HCT116 (cell line): Measurements from ENCODE around the gene POTEC.
"Not testable (repeated sequence)": the region's sequence is repeated elsewhere in the genome, so short reads cannot be mapped to it uniquely, and the experiment has no call there.

Experiments used
- CTCF ChIP-seq, 3 experiments: fragments of 200-600 bp in 1 of 3; sonication (generic) in 1 of 3; IDR thresholded peaks in 2 of 3; conservative IDR thresholded peaks in 1 of 3; 2 replicates each; pipeline ENCODE4 v1.5.1; 2012 to 2017; ENCODE audit warnings: low read depth in 2 of 3, low read length in 2 of 3, antibody characterized with exemption in 1 of 3, borderline replicate concordance in 1 of 3, control low read depth in 1 of 3, mild to moderate bottlenecking in 1 of 3, mixed read lengths in 1 of 3, mixed run types in 1 of 3, moderate library complexity in 1 of 3; ENCODE audit not compliant: insufficient read depth in 1 of 3
- EGR1 ChIP-seq: IDR thresholded peaks from 2 replicates; pipeline ENCODE4 v1.6.1; 2012; ENCODE audit warnings: low read depth
- ELF1 ChIP-seq: IDR thresholded peaks from 2 replicates; pipeline ENCODE4 v1.6.1; 2012; ENCODE audit warnings: low read depth, borderline replicate concordance
- EZH2 ChIP-seq: fragments of 200-600 bp; sonication (generic); IDR thresholded peaks from 2 replicates; pipeline ENCODE4 v1.6.1; 2017; ENCODE audit warnings: antibody characterized with exemption, mixed run types
- EZH2phosphoT487 ChIP-seq: fragments of 200-600 bp; IDR thresholded peaks from 2 replicates; pipeline ENCODE4 v1.6.1; 2018; ENCODE audit warnings: antibody characterized with exemption, borderline replicate concordance
- JUND ChIP-seq: IDR thresholded peaks from 2 replicates; pipeline ENCODE4 v1.6.1; 2012
- POLR2A ChIP-seq: IDR thresholded peaks from 2 replicates; pipeline ENCODE4 v1.7.0; 2011; ENCODE audit warnings: borderline replicate concordance; ENCODE audit not compliant: insufficient read depth, insufficient read length; ENCODE audit errors: extremely low read depth
- POLR2AphosphoS5 ChIP-seq: IDR thresholded peaks from 2 replicates; pipeline ENCODE4 v1.6.1; 2011; ENCODE audit warnings: mild to moderate bottlenecking, low read depth, low read length, moderate library complexity
- REST ChIP-seq: IDR thresholded peaks from 2 replicates; pipeline ENCODE4 v1.6.1; 2012; ENCODE audit warnings: low read depth

GRCh38 chr18:14503691-14504090 is 39.7 kb downstream of the POTEC start:
- not testable (repeated sequence) for TF ChIP-seq EZH2; ELF1; CTCF (IDR thresholded peaks at IDR 0.05 in 2 of 3, conservative IDR thresholded peaks at IDR 0.05 in 1 of 3; ENCODE audit: borderline replicate concordance in 1 of 3, insufficient read depth in 1 of 3, low read depth in 2 of 3, low read length in 2 of 3); JUND; REST; POLR2A; EZH2phosphoT487; EGR1; POLR2AphosphoS5
